ENCODE data around the gene INPP5A. TPM values are rescaled to one million over a fixed set of nuclear protein-coding genes. Genes with fewer than 3 reads are reported as not detected.

Gene INPP5A
- total and polyA plus RNA-seq, 2 experiments from 2014 or later: 41.2 to 53.6 TPM

DNA sequence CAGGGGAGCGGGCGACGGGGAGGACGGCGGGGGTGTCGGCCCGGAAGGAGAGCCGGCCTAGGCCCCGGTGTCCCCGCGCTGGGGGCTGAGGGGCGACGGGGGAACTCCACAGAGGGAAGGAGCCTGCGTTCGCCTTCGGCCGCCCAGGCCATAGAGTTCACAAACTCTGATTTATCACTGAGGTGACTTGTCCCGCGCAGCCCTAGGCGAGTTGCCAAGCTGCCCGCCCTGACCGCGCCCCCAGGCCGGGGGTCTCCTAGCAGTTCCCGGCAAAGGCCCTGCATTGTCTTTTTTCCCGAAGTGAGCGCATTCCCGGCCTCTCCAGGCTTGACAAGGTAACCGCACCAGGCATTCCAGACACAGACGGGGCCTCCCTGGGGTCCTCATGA, 251.2 kb downstream of the INPP5A start:
- Histone ChIP-seq H3K4me3 (no peak overlapping the region), H3K79me2 (no peaks in the 10 kb centered on the region), H3K4me2 (peak overlapping the region; percentile 74), H3K27me3 (peaks cover 68% of the 10 kb centered on the region), H3K27ac (no peak overlapping the region), H3K9me3 (ENCODE audit: low read depth) (no peaks in the 10 kb centered on the region), H2AFZ (no peak overlapping the region), H3K9me2 (replicated peaks; ENCODE audit: insufficient read depth) (no peaks in the 10 kb centered on the region), H4K20me1 (ENCODE audit: insufficient read depth, poor library complexity, severe bottlenecking) (peaks cover 7% of the 10 kb centered on the region), H3K36me3 (replicated peaks; ENCODE audit: insufficient read depth, low read depth) (no peaks in the 10 kb centered on the region), H3K4me1 (ENCODE audit: insufficient read depth) (peaks cover 29% of the 10 kb centered on the region)
- no peak for TF ChIP-seq EZH2phosphoT487 (IDR thresholded peaks at IDR 0.05; ENCODE audit: low read depth, severe bottlenecking, unreplicated experiment)
- TF ChIP-seq, protein P1, sequence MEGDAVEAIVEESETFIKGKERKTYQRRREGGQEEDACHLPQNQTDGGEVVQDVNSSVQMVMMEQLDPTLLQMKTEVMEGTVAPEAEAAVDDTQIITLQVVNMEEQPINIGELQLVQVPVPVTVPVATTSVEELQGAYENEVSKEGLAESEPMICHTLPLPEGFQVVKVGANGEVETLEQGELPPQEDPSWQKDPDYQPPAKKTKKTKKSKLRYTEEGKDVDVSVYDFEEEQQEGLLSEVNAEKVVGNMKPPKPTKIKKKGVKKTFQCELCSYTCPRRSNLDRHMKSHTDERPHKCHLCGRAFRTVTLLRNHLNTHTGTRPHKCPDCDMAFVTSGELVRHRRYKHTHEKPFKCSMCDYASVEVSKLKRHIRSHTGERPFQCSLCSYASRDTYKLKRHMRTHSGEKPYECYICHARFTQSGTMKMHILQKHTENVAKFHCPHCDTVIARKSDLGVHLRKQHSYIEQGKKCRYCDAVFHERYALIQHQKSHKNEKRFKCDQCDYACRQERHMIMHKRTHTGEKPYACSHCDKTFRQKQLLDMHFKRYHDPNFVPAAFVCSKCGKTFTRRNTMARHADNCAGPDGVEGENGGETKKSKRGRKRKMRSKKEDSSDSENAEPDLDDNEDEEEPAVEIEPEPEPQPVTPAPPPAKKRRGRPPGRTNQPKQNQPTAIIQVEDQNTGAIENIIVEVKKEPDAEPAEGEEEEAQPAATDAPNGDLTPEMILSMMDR (IDR thresholded peaks at IDR 0.05; ENCODE audit: poor library complexity): no peak
- TF ChIP-seq EZH2 (IDR thresholded peaks at IDR 0.05; ENCODE audit: borderline replicate concordance): peak; percentile 61
- no peak for DNase-seq (ENCODE audit: low spot score)
- 8% methylated on average over 23 of the region's 30 CpGs for WGBS (ENCODE audit: low lambda C conversion rate, missing lambda C conversion rate)

DNA sequence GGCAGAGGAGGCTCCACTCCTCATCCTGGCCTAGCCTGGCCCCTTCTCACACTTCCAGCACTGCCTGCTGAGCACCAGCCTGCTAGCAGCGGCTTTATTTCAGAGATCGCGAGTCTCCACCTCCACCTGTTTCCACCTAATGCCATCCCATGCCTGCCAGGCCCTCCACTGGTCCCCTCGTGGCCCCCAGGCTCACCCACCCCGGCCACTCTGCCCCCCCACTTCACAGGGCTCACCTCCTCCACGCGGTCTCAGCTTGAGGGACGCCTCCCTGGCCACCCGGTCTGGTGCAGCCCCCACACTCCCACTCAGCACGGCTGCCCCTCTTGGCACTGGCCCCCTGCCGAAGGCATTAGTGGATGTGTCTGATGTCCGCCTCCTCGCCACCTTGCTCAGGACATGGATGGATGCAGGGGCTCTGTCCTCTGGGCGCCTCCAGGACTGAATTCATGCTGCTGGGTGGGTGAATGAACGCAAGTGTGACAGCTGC, 252.1 kb downstream of the INPP5A start:
- Histone ChIP-seq H3K79me2 (no peaks in the 10 kb centered on the region), H3K27me3 (peaks cover 59% of the 10 kb centered on the region), H3K9me2 (replicated peaks; ENCODE audit: insufficient read depth) (no peaks in the 10 kb centered on the region), H2AFZ (no peak overlapping the region), H4K20me1 (ENCODE audit: insufficient read depth, poor library complexity, severe bottlenecking) (peaks cover 7% of the 10 kb centered on the region), H3K9me3 (ENCODE audit: low read depth) (no peaks in the 10 kb centered on the region), H3K36me3 (replicated peaks; ENCODE audit: insufficient read depth, low read depth) (no peaks in the 10 kb centered on the region), H3K27ac (no peak overlapping the region), H3K4me2 (no peak overlapping the region), H3K4me3 (no peak overlapping the region), H3K4me1 (ENCODE audit: insufficient read depth) (peaks cover 24% of the 10 kb centered on the region)
- WGBS (ENCODE audit: low lambda C conversion rate, missing lambda C conversion rate): 87% methylated on average over 10 of the region's 15 CpGs
- TF ChIP-seq, protein P1 (IDR thresholded peaks at IDR 0.05; ENCODE audit: poor library complexity): no peak
- DNase-seq (ENCODE audit: low spot score): no peak

DNA sequence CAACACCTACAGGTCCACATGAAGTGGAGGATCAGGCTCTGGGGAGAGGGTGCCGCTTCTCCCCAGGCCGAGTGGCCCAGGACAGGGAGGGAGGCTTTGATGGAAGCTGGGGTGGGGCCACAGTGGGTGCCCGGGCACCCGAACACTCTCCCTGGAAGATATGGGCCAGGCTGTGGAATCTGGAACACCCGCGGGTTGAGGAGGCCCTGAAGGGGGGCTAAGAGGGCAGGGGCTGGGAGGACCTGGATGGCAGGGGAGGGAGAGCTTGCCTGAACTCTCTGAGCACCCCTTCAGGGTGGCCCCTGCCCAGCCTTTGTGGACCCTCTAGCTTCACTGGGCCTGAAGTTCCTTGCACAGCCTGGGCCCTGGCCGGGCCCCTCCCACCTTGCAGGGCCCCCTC, 252.9 kb downstream of the INPP5A start:
- H2AFZ ChIP-seq: no peak overlapping the region
- no peak overlapping the region for H3K4me3 ChIP-seq
- TF ChIP-seq EZH2 (IDR thresholded peaks at IDR 0.05; ENCODE audit: borderline replicate concordance): no peak
- TF ChIP-seq, protein P1 (IDR thresholded peaks at IDR 0.05; ENCODE audit: poor library complexity): no peak
- TF ChIP-seq EZH2phosphoT487 (IDR thresholded peaks at IDR 0.05; ENCODE audit: low read depth, severe bottlenecking, unreplicated experiment): no peak
- no peaks in the 10 kb centered on the region for H3K36me3 ChIP-seq (replicated peaks; ENCODE audit: insufficient read depth, low read depth)
- peaks cover 19% of the 10 kb centered on the region for H3K4me1 ChIP-seq (ENCODE audit: insufficient read depth)
- no peak for DNase-seq (ENCODE audit: low spot score)
- WGBS (ENCODE audit: low lambda C conversion rate, missing lambda C conversion rate): 86% methylated on average over 7 of the region's 7 CpGs
- peaks cover 5% of the 10 kb centered on the region for H4K20me1 ChIP-seq (ENCODE audit: insufficient read depth, poor library complexity, severe bottlenecking)
- peaks cover 54% of the 10 kb centered on the region for H3K27me3 ChIP-seq
- H3K9me2 ChIP-seq (replicated peaks; ENCODE audit: insufficient read depth): no peaks in the 10 kb centered on the region
- no peaks in the 10 kb centered on the region for H3K9me3 ChIP-seq (ENCODE audit: low read depth)
- no peaks in the 10 kb centered on the region for H3K79me2 ChIP-seq
- no peak overlapping the region for H3K27ac ChIP-seq
- no peak overlapping the region for H3K4me2 ChIP-seq
